ENCODE measurements around the gene IFT172.
A peak's percentile ranks its signal among the peaks of the same experiment; 100 is the strongest.
"Not testable (repeated sequence)": the region's sequence is repeated elsewhere in the genome, so short reads cannot be mapped to it uniquely, and the experiment has no call there.

Gene IFT172

GRCh38 chr2:27489498-27490397 is at the start of gene IFT172:
Gene IFT172, minus strand, starts transcription at chr2:27489743. Its CDS starts 90 bp downstream, at chr2:27489653.
- DNase-seq: peak; percentile 100

DNA sequence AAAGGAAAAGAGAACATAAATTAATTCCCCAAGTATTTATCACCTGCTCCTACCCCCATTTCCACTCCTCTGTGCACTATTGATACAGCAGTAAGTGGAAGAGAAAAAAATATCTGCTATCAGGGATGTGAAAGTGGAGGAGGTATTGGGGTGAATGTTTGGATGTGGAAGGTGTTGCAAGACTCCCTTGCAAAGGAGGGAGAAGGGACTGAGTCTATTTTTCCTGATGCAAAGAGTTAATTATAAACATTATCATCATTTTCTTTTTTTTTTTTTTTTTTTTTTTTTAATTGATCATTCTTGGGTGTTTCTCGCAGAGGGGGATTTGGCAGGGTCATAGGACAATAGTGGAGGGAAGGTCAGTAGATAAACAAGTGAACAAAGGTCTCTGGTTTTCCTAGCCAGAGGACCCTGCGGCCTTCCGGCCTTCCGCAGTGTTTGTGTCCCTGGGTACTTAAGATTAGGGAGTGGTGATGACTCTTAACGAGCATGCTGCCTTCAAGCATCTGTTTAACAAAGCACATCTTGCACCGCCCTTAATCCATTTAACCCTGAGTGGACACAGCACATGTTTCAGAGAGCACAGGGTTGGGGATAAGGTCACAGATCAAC is 49.4 kb upstream of the IFT172 start:
- not testable (repeated sequence) for DNase-seq

GRCh38 chr2:27537287-27537686 is 47.7 kb upstream of the IFT172 start:
- DNase-seq: no peak

GRCh38 chr2:27531983-27532382 is 42.4 kb upstream of the IFT172 start:
- DNase-seq: no peak

DNA sequence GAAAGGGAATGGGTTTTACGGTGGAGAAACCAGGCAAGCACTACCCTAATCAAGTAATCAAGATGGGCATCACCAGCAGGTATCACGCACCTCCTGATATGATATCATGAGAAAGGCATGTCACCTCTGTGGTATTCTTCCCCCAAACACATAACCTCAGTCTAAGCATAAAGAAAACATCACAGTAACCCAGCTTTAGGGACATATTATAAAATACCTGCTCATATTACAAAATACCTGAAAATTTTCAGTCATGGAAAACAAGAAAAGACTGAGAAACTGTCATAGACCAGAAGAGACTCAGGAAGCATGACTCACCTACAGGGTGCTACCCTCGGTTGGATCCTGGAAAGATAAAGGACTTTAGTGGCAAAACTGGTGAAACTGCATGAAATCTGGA is 37.6 kb upstream of the IFT172 start:
- DNase-seq: no peak

DNA sequence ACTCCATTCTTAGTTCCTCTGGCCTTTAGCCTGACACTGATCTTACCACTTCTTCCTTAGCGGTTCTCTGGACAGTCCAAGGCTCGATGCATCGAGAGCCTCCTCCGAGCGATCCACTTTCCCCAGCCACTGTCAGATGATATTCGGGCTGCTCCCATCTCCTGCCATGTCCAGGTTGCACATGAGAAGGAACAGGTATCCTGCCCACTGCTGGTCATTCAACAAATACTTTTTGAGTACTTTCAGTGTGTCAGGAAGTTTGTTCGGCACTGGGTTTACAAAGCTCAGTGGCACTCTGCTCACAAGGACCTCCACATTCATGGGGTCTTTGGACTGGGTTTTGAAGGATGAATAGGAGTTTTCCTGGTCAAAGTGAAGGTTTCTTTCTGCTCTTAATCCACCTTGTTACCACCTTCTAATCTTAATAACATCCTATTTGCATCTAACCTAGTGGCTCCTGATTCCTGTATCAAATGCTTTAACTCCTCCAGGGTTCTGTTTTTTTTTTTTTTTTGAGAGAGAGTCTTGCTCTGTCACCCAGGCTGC is 32.9 kb upstream of the IFT172 start:
- no peak for DNase-seq

- DNase-seq: no peak
Measured at GRCh38 chr2:27520316-27520715, 30.8 kb upstream of the IFT172 start.

GRCh38 chr2:27518782-27519113 is 29.2 kb upstream of the IFT172 start:
- DNase-seq: no peak

- DNase-seq: no peak
Measured at GRCh38 chr2:27518113-27518781, 28.7 kb upstream of the IFT172 start.

- DNase-seq: peak; percentile 50
Measured at GRCh38 chr2:27509326-27509725, 19.8 kb upstream of the IFT172 start.

GRCh38 chr2:27507293-27507692 is 17.8 kb upstream of the IFT172 start:
- no peak for DNase-seq

GRCh38 chr2:27506587-27506986 is 17.0 kb upstream of the IFT172 start:
- DNase-seq: no peak

DNA sequence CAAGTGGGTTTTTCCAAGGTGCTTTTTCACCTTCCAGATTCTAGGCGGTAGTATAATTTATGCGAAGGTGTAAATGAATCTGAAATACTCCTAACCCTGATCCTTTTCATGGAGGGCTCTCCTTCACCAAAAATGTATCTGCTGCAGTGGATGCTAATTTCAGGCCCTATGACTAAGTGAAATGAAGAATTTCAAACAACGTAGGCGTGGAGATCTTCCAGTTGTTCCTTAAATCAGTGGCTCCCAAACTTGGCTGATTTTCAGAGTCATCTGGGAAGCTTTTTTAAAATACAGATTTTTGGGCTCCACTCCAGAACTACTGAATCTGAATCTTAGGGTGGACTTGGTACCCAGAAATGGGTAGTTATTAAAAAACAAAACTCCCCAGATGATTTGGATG is 12.6 kb upstream of the IFT172 start:
- no peak for DNase-seq

GRCh38 chr2:27501042-27501441 is 11.5 kb upstream of the IFT172 start:
- peak; percentile 58 for DNase-seq

DNA sequence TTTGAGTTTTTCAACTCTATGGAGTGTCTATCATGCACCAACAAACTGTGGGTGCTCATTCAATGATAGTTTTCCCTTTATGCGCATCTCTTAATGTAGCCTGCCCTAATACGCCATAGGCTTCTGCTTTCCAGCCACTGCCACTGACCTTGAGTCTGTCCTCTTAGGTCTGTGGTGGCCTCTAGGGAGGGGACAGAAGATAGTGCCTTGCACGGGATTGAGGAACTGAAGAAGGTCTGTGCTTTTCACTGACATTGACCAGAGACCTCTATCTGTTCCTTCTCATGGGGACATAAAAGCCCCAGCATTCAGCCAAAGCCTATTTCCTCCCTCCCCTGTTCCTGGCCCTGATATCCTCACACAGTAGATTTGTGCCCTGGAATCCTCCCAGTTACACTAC is 9.4 kb upstream of the IFT172 start:
- DNase-seq: no peak

DNA sequence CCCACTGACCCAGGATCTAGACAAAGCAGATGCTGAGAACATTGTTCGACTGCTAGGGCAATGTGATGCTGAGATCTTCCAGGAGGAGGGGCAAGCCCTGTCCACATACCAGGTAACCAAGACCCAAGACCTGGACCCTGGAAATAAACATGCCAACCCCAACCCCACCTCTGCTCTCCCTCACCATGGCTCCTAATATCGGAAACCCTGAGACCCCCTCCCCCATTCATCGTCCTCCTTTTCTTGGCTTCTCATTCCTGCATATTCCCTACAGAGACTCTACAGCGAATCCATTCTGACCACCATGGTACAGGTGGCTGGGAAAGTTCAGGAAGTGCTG is 7.7 kb upstream of the IFT172 start:
- no peak for DNase-seq

GRCh38 chr2:27496357-27497287 is 7.1 kb upstream of the IFT172 start, which contains the start of gene GCKR:
Gene GCKR, plus strand, starts transcription at chr2:27496839. Its CDS starts 66 bp downstream, at chr2:27496905.
- no peak for DNase-seq

GRCh38 chr2:27495840-27496356 is 6.4 kb upstream of the IFT172 start:
- no peak for DNase-seq

GRCh38 chr2:27494944-27495554 is 5.5 kb upstream of the IFT172 start, which contains the start of gene FNDC4:
Gene FNDC4, minus strand, starts transcription at chr2:27495200. Its CDS starts 521 bp downstream, at chr2:27494679.
- no peak for DNase-seq

DNA sequence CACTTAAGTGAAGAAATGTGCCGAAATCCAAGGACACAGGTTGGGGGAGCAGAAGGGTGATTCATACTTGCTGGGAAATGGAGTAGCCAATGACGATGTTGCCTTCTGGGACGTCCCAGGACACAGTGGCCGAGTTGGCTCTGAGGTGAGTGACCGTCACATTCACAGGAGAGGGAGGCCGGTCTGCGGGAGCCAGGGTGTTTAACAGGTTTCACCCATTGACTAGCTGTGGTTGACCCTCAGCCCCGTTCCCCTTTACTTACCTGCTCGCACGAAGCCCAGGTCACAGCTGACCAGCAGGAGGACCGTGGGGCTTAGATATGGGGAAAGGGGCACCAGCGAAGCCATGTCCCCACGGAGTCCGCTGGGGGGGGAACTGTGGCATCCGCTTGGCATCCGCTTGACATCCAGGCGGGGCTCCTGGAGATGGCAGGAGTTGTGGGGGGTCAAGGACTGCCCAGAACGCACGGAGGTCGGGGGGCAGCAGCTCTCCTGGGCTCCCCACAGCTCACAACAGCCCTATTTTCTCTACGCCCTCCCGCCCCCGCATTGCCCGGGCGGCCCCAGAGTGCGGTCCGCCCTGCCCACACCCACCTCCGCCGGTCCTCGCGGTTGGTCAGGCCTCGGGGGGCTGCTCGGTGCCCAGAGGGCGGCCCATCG is 4.9 kb upstream of the IFT172 start:
- no peak for DNase-seq

DNA sequence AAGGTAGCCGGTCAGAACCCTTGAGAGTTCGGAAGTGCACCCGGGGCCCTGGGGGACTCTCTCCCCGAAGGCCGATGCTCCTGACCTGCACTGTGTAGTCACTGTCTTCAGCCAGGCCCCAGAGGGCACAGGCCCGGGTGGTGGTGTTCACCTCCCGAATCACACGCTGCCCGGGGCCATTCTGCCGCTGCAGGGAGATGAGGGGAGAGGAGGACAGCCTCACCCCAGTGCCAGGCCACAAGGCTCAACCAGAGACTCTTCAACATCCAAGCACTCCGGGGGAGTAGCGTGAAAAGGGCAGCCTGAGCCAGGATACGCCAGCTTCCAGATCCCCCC is 4.4 kb upstream of the IFT172 start:
- DNase-seq: no peak
